HG03159 (cell line): ENCODE measurements around the gene ANXA9.

ENCODE experiments used
- ATAC-seq: cut with Tn5 transposase; IDR thresholded peaks from one replicate; pipeline ENCODE4 v1.9.1; 2021; ENCODE audit warnings: mild to moderate bottlenecking, moderate library complexity; ENCODE audit not compliant: unreplicated experiment

Gene ANXA9

DNA sequence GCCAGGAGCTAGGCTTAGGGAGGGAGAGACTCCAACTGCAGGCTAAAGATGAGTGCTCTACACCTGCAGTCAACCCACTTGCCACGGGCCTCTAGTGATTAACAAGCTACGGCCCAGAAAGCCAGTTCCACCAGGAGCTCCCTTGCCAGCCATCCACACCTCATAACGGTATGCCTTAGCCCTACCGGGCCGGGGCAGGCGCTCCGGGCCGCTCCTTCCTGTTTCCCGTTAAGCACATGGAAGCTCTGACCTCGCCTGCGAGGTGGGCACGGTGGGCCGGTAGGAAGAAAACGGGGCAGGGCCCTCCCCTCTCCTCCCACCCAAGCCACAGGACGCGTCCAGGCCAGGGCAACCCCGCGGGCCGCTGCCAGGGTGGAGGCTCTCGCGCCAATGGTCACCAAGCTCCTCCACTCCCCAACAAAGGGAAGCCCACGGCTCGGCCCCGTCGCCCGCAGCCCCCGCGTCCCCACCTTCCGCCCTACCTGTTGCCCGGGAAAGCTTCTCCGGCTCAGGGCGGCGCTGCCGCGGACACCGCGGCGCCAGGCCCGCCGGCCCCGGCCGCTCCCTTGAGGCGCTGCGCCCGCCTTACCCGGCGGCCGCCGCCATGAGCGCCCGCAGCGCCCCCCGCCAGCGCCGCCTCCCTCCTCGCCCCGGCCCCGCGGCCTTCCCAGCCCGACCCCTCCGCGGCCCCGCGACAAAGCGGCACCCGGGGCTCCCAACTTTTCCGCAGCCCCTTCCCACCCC is 8.1 kb upstream of the ANXA9 start:
- peak; percentile 35 for ATAC-seq

GRCh38 chr1:150974580-150975478 is 7.3 kb upstream of the ANXA9 start, which contains the start of gene CERS2:
CERS2 (minus strand) TSS chr1:150974835; CDS start chr1:150969090, 5,745 bp downstream.
- peak; percentile 47 for ATAC-seq

- ATAC-seq = no peak
These were observed 5.7 kb upstream of the ANXA9 start for GRCh38 chr1:150976401-150976821.

DNA sequence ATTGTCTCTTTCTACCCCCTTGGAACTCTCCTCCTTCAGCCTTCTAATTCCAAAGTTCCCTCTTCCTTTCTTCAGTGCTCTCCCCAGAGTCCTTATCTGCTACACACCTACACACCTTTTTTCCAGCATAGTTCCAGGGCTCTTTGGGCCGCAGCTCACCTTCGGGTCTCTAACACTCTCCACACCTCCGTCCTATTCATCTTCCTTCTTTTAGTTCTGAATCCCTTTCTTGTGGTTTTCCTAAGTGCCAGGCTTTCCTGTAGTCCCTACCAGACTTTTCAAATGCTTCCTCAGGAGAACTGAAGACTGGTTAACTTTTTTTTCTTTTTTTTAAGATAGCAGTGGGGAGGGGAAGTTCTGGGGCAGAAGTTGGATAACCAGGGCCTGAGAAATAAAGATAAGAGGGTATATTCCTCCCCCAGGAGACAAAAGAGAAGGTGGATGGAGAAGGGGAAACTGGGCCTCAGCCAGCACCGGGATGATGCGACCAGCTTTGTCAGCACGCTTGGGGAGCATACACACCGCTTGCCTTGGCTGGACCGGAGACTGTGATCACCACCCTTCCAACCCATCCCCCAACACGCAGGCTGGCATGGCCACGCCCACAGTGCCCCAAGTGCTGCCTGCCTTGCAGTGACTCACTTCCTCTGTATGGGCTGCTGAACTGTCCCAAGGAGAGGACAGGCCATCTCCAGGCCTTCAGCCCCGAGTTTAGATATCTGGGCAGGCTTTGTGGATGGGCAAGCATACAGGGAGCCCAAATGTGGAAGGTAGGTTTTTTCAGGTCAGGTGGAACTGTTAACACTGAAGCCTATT is 5.0 kb upstream of the ANXA9 start:
- ATAC-seq = no peak

DNA sequence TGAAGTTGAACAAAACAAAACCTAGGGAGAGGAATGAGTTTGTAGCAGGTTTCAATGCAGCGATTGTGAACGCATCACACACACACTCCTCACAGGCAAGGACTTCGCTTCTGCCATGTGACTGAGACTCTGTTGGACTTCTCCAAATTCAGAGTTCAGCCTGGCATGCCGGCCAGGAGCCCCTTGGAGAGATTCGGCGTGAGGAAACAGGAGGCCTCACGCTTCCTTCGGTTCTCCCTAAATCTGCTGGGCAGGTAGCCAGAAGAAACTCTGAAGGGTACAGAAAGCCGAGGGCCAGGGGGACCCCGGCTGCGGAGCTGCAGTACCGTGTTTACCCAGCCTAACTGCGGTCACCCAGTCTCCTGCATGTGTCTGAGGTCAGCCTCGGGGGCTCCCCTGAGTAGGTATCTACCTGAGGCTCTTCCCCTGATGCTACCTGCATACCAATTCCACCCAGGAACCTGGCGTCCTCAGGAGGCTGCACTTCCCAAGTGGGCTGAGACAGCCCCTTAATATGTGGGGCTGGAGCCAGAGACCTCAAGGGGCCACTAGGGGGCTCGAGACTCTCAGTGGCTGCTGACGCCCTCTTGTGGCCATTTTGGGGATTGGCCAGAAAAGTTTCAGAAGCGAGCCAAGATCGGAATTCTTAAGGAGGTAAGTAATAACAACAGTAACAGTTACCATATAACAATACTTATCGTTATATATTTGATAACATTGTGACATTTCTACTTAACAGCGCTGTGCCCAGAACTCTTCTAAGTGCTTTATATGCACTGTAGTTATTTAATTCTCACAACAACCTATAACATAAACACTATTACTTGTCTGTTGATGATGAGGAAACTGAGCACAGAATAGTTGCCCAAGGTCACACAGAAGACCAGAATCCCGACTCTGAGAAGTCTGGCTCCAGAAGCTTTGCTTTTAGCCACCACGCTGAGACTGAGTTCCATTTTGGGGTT is 2.7 kb upstream of the ANXA9 start:
- ATAC-seq = no peak

DNA sequence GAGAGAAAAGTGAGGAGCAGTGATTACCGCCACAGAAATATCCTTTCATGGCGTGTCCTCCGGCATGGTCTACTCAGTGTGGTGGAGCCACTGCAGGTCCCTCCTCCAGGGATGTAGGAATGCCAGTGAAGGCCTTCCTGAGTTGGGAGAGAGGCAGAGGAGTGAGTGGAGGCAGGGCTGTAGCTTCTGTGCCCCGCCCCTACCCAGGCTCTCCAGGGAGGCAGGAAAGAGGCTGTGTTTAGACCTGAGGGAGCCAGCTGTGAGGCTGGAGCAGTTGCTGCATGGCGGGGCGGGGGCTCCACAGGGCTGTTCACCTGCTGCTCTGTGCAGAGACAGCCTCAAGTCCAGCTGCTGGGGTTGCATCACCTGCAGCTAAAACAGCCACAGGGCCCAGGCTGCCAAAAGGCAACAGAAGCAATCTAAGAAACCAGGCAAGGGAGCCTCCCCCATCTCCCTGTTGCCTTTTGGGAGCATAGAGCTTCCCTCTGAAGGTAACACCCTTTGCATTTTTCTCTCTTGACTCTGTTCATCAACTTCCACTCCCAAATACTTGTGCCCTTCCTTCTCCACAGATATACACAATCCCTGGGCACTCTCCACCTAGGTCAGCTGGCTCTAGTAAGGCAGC is 801 bp upstream of the ANXA9 start:
- ATAC-seq = no peak

- ATAC-seq = no peak
These were observed 3.2 kb downstream of the ANXA9 start for GRCh38 chr1:150985179-150985825.

DNA sequence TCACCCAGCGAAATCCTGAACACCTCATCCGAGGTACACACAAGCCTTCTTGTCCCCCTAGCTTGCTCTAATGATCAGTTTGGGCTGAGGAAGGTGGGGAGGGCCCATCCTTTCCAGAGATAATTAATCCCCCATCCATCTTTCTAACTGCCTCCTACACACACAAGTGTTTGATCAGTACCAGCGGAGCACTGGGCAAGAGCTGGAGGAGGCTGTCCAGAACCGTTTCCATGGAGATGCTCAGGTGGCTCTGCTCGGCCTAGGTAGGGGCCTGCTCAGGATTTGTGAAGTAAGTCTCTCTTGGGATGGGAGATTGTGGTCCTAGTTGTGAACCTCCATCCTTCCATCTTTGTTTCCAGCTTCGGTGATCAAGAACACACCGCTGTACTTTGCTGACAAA is 5.8 kb downstream of the ANXA9 start:
- ATAC-seq = no peak

- ATAC-seq = no peak
These were observed 10.5 kb downstream of the ANXA9 start for GRCh38 chr1:150992626-150993025.

- ATAC-seq = no peak
These were observed 12.2 kb downstream of the ANXA9 start for GRCh38 chr1:150994248-150994647.

DNA sequence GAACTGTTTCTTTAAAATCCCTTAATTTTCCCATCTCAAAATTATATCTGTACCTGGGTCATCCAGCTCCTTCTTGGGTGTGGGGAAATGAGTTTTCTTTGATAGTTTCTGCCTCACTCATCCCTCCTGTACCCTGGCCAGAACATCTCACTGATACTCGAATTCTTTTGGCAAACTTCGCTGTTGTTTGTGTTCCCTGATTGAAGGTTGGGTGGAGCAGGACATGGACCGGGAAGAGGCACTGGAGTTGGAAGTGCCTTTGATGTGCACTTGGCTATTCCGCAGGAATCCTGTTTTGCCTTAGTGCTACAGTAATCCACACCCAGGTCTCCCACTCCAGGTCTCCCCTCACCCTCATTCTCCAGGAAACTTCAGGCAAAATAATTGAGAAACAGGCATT is 13.4 kb downstream of the ANXA9 start:
- no peak for ATAC-seq

DNA sequence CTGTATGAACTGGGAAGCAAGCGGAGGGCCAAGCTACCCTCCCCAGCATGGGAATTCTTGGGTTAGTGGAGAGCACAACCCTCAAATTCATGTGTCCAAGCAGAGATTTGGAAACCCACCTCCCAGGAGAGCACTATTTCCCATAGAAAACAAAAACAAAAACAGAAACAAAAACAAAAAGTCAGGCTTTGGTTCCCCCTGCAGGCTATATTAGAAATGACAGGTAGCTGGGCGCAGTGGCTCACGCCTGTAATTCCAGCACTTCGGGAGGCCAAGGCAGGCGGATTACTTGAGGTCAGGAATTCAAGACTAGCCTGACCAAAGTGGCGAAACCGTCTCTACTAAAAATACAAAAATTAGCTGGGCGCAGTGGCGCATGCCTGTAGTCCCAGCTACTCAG is 13.8 kb downstream of the ANXA9 start:
- no peak for ATAC-seq

DNA sequence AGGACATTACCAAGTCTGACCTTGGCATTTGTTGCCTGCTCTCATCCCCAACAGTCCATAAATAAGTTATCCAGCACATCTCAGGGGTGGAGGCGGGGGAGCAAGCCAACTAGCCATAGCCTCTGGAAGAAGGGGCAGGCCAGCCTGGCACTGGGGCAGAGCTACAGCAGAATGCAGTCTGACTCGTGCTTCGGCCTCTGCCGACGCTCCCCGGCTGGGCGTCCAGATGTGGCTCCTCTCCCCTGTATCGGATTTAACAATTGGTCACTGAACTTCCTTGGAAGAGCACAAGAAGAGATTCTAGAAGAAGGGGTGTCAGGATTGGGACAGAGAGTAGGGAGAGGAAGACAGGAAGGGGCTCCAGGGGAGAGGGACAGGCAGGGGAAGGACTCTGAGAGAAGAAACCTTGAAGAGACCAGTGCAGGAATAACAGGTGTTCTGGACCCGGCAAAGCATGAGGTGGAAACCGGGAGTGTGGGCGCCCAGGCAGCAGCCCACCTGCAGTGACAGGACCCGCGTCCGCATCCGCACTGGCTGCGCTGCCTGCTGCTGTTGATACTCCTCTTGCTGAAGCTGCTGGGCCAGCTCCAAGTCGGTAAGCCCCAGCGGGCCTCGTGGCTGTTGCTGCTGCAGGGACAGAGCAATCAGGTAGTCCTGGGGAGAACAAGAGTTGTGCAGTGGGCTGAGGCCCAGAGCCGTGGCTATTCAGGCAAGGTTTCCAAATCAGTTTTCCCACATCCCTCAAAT is 15.2 kb downstream of the ANXA9 start:
- ATAC-seq = no peak

GRCh38 chr1:150997949-150998348 is 15.9 kb downstream of the ANXA9 start:
- ATAC-seq = no peak

DNA sequence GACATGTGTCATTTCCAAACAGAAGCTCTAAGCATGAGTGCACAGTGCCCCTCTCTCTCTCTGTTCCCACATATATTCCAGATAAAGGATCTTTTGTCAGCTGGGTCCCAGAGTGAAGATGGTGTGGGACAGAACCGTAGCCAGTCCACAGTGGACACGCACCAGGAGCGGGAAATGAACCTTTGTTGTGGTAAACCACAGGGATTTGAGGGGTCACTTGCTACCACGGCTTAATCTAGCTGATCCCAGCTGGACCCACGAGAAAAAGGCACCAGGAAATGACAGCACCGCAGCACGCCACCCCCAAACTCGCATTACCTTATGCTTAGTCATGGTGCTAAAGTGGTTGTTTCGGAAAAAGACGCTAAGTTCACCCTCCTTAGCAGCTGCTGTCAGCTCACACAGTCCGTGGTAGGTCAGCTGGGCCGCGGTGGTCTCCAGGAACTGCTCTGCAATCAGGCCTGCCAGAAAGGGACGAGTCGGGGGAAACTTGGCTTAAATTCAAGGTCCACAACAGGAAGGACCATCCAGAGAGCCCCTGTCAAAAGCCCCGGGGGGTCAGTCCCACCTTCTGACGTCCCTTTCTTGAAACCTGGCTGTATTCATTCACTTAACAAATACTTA is 17.1 kb downstream of the ANXA9 start:
- ATAC-seq = no peak

DNA sequence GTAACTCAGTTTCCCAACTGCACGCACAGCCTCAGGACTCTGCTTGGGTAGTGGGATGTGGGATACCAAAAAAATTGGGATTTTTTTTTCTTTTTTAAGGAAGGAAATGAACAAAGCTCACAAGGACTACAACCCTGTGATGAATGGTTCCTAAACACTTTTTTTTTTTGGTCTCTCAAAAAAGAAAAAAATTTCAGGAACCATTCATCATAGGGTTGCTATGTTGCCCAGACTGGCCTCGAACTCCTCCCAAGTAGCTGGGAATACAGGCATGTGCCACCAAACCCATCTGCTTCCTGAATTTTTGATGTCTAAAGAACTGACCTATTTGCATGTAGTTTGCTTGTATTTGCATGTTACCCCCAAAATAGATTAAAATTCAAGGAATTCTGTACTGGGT is 17.8 kb downstream of the ANXA9 start:
- ATAC-seq = no peak

DNA sequence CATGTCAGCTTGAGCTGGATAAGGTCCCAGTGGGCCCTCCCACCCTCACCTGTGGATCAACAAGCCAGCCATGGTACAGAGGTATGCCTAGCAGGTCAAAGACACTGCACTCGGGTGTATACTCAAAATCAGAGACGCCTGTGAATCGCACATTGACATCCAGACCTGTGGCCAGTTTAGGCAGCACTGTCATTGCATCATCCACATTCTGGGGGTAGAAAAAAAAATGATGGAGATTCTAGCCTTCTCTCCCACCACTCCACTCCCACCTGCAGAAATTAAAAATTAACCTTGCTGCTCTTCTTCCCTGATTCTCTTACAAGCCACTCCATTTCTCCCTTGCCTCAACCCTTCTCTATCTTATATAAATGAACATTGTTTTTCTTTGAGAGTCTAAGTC is 18.3 kb downstream of the ANXA9 start:
- no peak for ATAC-seq

- no peak for ATAC-seq
These were observed 19.5 kb downstream of the ANXA9 start for GRCh38 chr1:151001602-151002001.
